Esophagus muscularis mucosa (tissue), 4 donors: ENCODE measurements around the gene GSTK1.

Experiments used
- EP300 ChIP-seq: sonication (generic); formaldehyde crosslinking; IDR thresholded peaks from one replicate; pipeline ENCODE4 v1.6.1; 2017; ENCODE audit warnings: antibody characterized with exemption
- POLR2A ChIP-seq: fragments of 450-650 bp; IDR thresholded peaks from one replicate; pipeline ENCODE4 v1.6.1; 2017; ENCODE audit warnings: antibody characterized with exemption, moderate library complexity, mild to moderate bottlenecking, low read depth
- TF ChIP-seq, protein P1 (sequence below), 3 experiments: fragments of 200-600 bp in 2 of 3; fragments of 450-650 bp in 1 of 3; sonication (generic) in 2 of 3; IDR thresholded peaks; one replicate each; pipeline ENCODE4 v1.5.1; 2017 to 2019; ENCODE audit warnings: antibody characterized with exemption in 3 of 3, mild to moderate bottlenecking in 2 of 3, moderate library complexity in 1 of 3

DNA sequence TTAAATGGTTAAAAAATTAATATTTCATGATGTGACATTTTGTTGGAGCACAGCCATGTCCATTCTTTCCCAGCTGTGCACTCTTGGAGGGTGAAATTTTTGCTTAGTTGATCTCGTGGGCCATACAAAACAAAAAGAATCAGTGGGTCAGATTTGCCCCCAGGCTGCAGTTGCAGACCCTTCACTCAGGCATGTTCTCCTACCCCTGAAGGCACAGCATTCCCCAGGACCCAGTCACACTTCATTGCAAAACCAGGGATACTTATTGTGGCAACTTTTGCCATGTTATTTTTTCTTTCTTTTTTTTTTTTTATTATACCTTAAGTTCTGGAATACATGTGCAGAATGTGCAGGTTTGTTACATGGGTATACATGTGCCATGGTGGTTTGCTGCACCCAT is 35.4 kb upstream of the GSTK1 start:
- TF ChIP-seq POLR2A (no peak), EP300 (no peak)
- TF ChIP-seq, protein P1, sequence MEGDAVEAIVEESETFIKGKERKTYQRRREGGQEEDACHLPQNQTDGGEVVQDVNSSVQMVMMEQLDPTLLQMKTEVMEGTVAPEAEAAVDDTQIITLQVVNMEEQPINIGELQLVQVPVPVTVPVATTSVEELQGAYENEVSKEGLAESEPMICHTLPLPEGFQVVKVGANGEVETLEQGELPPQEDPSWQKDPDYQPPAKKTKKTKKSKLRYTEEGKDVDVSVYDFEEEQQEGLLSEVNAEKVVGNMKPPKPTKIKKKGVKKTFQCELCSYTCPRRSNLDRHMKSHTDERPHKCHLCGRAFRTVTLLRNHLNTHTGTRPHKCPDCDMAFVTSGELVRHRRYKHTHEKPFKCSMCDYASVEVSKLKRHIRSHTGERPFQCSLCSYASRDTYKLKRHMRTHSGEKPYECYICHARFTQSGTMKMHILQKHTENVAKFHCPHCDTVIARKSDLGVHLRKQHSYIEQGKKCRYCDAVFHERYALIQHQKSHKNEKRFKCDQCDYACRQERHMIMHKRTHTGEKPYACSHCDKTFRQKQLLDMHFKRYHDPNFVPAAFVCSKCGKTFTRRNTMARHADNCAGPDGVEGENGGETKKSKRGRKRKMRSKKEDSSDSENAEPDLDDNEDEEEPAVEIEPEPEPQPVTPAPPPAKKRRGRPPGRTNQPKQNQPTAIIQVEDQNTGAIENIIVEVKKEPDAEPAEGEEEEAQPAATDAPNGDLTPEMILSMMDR (IDR thresholded peaks at IDR 0.05): no peak
